HG03045 (cell line): Measurements from ENCODE around the gene PTPRCAP.
"Not testable (repeated sequence)": the region's sequence is repeated elsewhere in the genome, so short reads cannot be mapped to it uniquely, and the experiment has no call there.

Experiments used
- ATAC-seq: cut with Tn5 transposase; IDR thresholded peaks from one replicate; pipeline ENCODE4 v1.9.1; 2021; ENCODE audit warnings: mild to moderate bottlenecking, moderate library complexity; ENCODE audit not compliant: unreplicated experiment

The PTPRCAP gene

GRCh38 chr11:67410984-67411784 lies 26.3 kb downstream of the PTPRCAP start:
- ATAC-seq: no peak

- ATAC-seq: no peak
Measured at GRCh38 chr11:67410369-67410831, 27.1 kb downstream of the PTPRCAP start.

- no peak for ATAC-seq
Measured at GRCh38 chr11:67409781-67410368, 27.6 kb downstream of the PTPRCAP start.

GRCh38 chr11:67409261-67409666 lies 28.2 kb downstream of the PTPRCAP start:
- no peak for ATAC-seq

- ATAC-seq: no peak
Measured at GRCh38 chr11:67408437-67409200, 28.9 kb downstream of the PTPRCAP start.

- ATAC-seq: no peak
Measured at GRCh38 chr11:67407688-67408163, 29.8 kb downstream of the PTPRCAP start.

- ATAC-seq: no peak
Measured at GRCh38 chr11:67406969-67407687, 30.4 kb downstream of the PTPRCAP start.

GRCh38 chr11:67406420-67406968 lies 31.0 kb downstream of the PTPRCAP start:
- no peak for ATAC-seq

GRCh38 chr11:67405688-67406339 lies 31.7 kb downstream of the PTPRCAP start:
- ATAC-seq: no peak

- ATAC-seq: no peak
Measured at GRCh38 chr11:67405196-67405567, 32.3 kb downstream of the PTPRCAP start.

- ATAC-seq: no peak
Measured at GRCh38 chr11:67404515-67405195, 32.8 kb downstream of the PTPRCAP start.

GRCh38 chr11:67403085-67403484 lies 34.4 kb downstream of the PTPRCAP start:
- not testable (repeated sequence) for ATAC-seq

- ATAC-seq: not testable (repeated sequence)
Measured at GRCh38 chr11:67402192-67402839, 35.2 kb downstream of the PTPRCAP start.

GRCh38 chr11:67401495-67402191 lies 35.8 kb downstream of the PTPRCAP start, which contains the start of gene PPP1CA:
Gene PPP1CA (minus strand): TSS chr11:67401858. CDS start chr11:67401782, 76 bp downstream.
- ATAC-seq: peak; percentile 64

GRCh38 chr11:67400942-67401494 lies 36.5 kb downstream of the PTPRCAP start:
- peak; percentile 7 for ATAC-seq

- no peak for ATAC-seq
Measured at GRCh38 chr11:67400251-67400941, 37.1 kb downstream of the PTPRCAP start.
